Measurements from ENCODE around the gene ARHGEF4.

GRCh38 chr2:131023758-131024157 lies 187.0 kb downstream of the ARHGEF4 start:
- TF ChIP-seq CTCF (IDR thresholded peaks at IDR 0.05) (no peak), REST (IDR thresholded peaks at IDR 0.05; ENCODE audit: insufficient read depth in 1 of 2, low read depth in 2 of 2, low read length in 1 of 2) (no peak)
